K562 treated with DMSO at 1 percent for 24 hours (cell line): ENCODE results near the gene ZNF93. TPM values are rescaled to one million over a fixed set of nuclear protein-coding genes. Genes with fewer than 3 reads are reported as not detected.

Source experiments
- total RNA-seq: library from RNA; unstranded; fragments of 300-600 nt; gene quantifications from 2 replicates; pipeline ENCODE4 v1.2.3, GENCODE V29; 2022; ENCODE audit warnings: low read depth; ENCODE audit not compliant: insufficient read depth

ZNF93 gene
- total RNA-seq: 11.0 and 14.9 TPM in 2 replicates

GRCh38 chr19:19900729-19901444 lies at the start of gene ZNF93:
Gene ZNF93, plus strand, starts transcription at chr19:19900946. Its CDS starts 143 bp downstream, at chr19:19901089.

GRCh38 chr19:19865750-19866610 lies 34.8 kb upstream of the ZNF93 start, which contains the start of gene ZNF253:
Gene ZNF253, plus strand, starts transcription at chr19:19865882. Its CDS starts 115 bp downstream, at chr19:19865997.

Other genes with a start within 250 kb of the ZNF93 start
- gene ATP13A1, start 237.3 kb upstream of the ZNF93 start, total RNA-seq: 70.4 and 85.1 TPM in 2 replicates
- 4.9 and 5.4 TPM in 2 replicates for gene ZNF101, start 232.1 kb upstream of the ZNF93 start, total RNA-seq
- 2.5 and 2.7 TPM in 2 replicates for gene ZNF14, start 167.8 kb upstream of the ZNF93 start, total RNA-seq
- 0.34 TPM in 1 of 2 replicates, not detected in the other for gene ZNF506, start 79.2 kb upstream of the ZNF93 start, total RNA-seq
- 2.5 and 3.6 TPM in 2 replicates for gene ZNF253, start 35.1 kb upstream of the ZNF93 start, total RNA-seq
- not detected in 2 replicates for gene ZNF682, start 138.6 kb downstream of the ZNF93 start, total RNA-seq
- gene ZNF90, start 177.1 kb downstream of the ZNF93 start, total RNA-seq: 1.0 and 1.5 TPM in 2 replicates